Right lobe of liver (tissue), 6 donors: ENCODE data around the gene KDM4C. TPM values are rescaled to one million over a fixed set of nuclear protein-coding genes. Genes with fewer than 3 reads are reported as not detected.

ENCODE experiments used
- ATAC-seq, 4 donors: fragments of 200-7000 bp; cut with Tn5 transposase; one replicate each; pipeline ENCODE4 v1.9.1; 2020; ENCODE audit warnings: mild to moderate bottlenecking in 4 of 4, moderate library complexity in 4 of 4
- DNase-seq, 3 donors: peaks; one replicate each; pipeline ENCODE4 v3.0.0-alpha.2; 2020
- H3K27ac ChIP-seq, 3 donors: fragments of 200-600 bp; one replicate each; pipeline ENCODE4 v1.8.0; 2022
- H3K27me3 ChIP-seq, 2 donors: fragments of 200-600 bp; one replicate each; pipeline ENCODE4 v1.8.0; 2022
- H3K36me3 ChIP-seq, 4 donors: fragments of 200-600 bp; sonication (generic) in 1 of 4; one replicate each; pipeline versions ENCODE4 v1.5.1 to v1.8.0; 2017 to 2022; ENCODE audit warnings: control low read depth in 1 of 4
- H3K4me1 ChIP-seq, 4 donors: fragments of 200-600 bp; sonication (generic) in 1 of 4; one replicate each; pipeline versions ENCODE4 v1.5.1 to v1.8.0; 2017 to 2022; ENCODE audit warnings: control low read depth in 1 of 4
- H3K4me3 ChIP-seq, 3 donors: fragments of 200-600 bp; one replicate each; pipeline ENCODE4 v1.8.0; 2022
- H3K9me3 ChIP-seq, 4 donors: fragments of 200-600 bp; sonication (generic) in 1 of 4; one replicate each; pipeline versions ENCODE4 v1.5.1 to v1.8.0; 2017 to 2022; ENCODE audit warnings: control low read depth in 1 of 4
- POLR2A ChIP-seq: fragments of 450-650 bp; IDR thresholded peaks from one replicate; pipeline ENCODE4 v1.6.1; 2017; ENCODE audit warnings: antibody characterized with exemption, mild to moderate bottlenecking
- WGBS: methylation state at CpG from one replicate; pipeline ENCODE4 v1.1.6; 2018; ENCODE audit warnings: low coverage, low lambda C conversion rate; ENCODE audit not compliant: insufficient coverage; ENCODE audit errors: missing lambda C conversion rate; 5-methylcytosine and 5-hydroxymethylcytosine counted together
- intact Hi-C, 2 donors: fragments of 100-400 bp; cut with DNase I; formaldehyde crosslinking; loops; one replicate each; pipeline versions ENCODE4 v1.11.2 to v1.14.1; 2022
- total RNA-seq, 6 experiments: library from RNA; depleted of rRNA in 2 of 6; stranded (reverse); fragments of >200 nt in 2 of 6; fragmentation: NEBNext Ultra II Directional in 3 of 6; extraction: Animal tissue kit (Norgen Biotek cat#: 25700) in 3 of 6; gene quantifications; one replicate each; pipeline versions ENCODE4 v1.1.0 to v1.2.4, GENCODE V29; 2016 to 2023
- TF ChIP-seq, protein P1 (sequence below), 4 donors: fragments of 200-600 bp in 3 of 4; fragments of 450-650 bp in 1 of 4; IDR thresholded peaks; one replicate each; pipeline versions ENCODE4 v1.5.1 to v1.8.0; 2016 to 2022; ENCODE audit warnings: antibody characterized with exemption in 4 of 4, mild to moderate bottlenecking in 2 of 4
- donor health status: DM: no; HTN: yes; CAD: no.
- donor health status: DM: no; HTN: no; CAD: no.
- donor health status: DM: no; HTN: no; CAD: no.
- donor health status: DM: no; HTN: yes; CAD: no.
- donor health status: DM: no; HTN: yes; CAD: no.

KDM4C gene
- total RNA-seq, 6 experiments from 2014 or later = 14.1 to 20.9 (median 15.3) TPM

DNA sequence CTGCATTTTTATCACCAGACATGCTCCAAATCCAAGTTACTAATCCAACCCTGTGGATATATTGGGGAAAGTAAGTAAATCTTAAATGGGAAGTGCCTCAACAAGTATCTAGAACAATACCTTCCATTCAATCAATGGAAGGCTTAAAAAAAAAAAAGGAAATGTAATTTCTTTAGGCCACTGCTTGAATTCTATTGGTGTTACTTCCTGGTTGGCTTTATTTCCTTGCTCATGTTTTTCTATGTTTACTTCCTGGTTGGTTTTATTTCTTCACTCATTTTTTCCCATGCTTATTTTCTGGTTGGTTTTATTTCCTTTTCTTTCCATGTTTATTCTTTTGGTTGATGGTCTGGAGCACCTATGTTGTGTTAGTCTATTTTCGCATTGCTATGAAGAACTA is 363.9 kb downstream of the KDM4C start:
- WGBS = 91% methylated on average over 1 of the region's 1 CpG
- no peaks in the 10 kb centered on the region for H3K27me3 ChIP-seq
- H3K36me3 ChIP-seq = peaks cover 0 to 2% (median 0%) of the 10 kb centered on the region in 4 donors
- TF ChIP-seq, protein P1, sequence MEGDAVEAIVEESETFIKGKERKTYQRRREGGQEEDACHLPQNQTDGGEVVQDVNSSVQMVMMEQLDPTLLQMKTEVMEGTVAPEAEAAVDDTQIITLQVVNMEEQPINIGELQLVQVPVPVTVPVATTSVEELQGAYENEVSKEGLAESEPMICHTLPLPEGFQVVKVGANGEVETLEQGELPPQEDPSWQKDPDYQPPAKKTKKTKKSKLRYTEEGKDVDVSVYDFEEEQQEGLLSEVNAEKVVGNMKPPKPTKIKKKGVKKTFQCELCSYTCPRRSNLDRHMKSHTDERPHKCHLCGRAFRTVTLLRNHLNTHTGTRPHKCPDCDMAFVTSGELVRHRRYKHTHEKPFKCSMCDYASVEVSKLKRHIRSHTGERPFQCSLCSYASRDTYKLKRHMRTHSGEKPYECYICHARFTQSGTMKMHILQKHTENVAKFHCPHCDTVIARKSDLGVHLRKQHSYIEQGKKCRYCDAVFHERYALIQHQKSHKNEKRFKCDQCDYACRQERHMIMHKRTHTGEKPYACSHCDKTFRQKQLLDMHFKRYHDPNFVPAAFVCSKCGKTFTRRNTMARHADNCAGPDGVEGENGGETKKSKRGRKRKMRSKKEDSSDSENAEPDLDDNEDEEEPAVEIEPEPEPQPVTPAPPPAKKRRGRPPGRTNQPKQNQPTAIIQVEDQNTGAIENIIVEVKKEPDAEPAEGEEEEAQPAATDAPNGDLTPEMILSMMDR (IDR thresholded peaks at IDR 0.05) = no peak
- H3K27ac ChIP-seq = no peak overlapping the region
- no peaks in the 10 kb centered on the region for H3K4me1 ChIP-seq
- no peaks in the 10 kb centered on the region for H3K9me3 ChIP-seq
- DNase-seq = no peak
- intact Hi-C loops = no loop called here
- peak in 1 of 4 donors; percentile 34 for ATAC-seq
- no peak overlapping the region for H3K4me3 ChIP-seq

GRCh38 chr9:7123743-7124142 is 366.0 kb downstream of the KDM4C start:
- ATAC-seq = no peak
- WGBS = 100% methylated on average over 1 of the region's 4 CpGs

DNA sequence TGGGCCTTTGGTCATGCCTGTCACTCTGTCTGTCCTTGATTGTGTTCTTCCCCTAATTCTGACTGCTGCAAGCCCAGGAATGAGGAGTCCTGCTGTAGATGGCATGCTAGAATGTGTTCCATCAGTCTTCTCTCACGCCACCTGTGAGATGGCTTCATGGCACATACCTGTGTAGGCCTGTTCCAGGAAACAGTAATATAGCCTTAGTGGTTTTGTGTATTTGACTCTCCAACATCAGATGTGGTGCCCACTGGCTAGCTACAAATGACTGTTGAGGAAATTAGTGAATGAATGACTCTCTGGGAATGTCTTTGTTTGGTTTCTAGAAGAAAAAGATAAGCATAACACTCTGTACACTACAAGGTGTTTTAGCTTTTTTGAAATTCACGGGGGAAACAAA is 367.5 kb downstream of the KDM4C start:
- Histone ChIP-seq H3K4me1 (no peaks in the 10 kb centered on the region), H3K9me3 (no peaks in the 10 kb centered on the region), H3K27me3 (no peaks in the 10 kb centered on the region), H3K4me3 (no peak overlapping the region), H3K36me3 (peaks cover 0 to 10% (median 1%) of the 10 kb centered on the region in 4 donors), H3K27ac (no peak overlapping the region)
- 93% methylated on average over 2 of the region's 2 CpGs for WGBS
- ATAC-seq (no peak), DNase-seq (no peak)
- TF ChIP-seq, protein P1 (IDR thresholded peaks at IDR 0.05) = no peak
- TF ChIP-seq POLR2A = no peak
- intact Hi-C loops = no loop called here

More at GRCh38 chr9:7123743-7124142, 366.0 kb downstream of the KDM4C start:
- TF ChIP-seq, protein P1 (IDR thresholded peaks at IDR 0.05) = no peak
- no peak for TF ChIP-seq POLR2A
- H3K4me3 ChIP-seq = no peak overlapping the region
- H3K9me3 ChIP-seq = no peaks in the 10 kb centered on the region
- no peak for DNase-seq
- H3K27ac ChIP-seq = no peak overlapping the region
- peaks cover 0 to 5% (median 1%) of the 10 kb centered on the region in 4 donors for H3K36me3 ChIP-seq
- H3K27me3 ChIP-seq = no peaks in the 10 kb centered on the region
- no peaks in the 10 kb centered on the region for H3K4me1 ChIP-seq
- intact Hi-C loops = no loop called here

GRCh38 chr9:7129391-7129790 is 371.6 kb downstream of the KDM4C start:
- 58% methylated on average over 2 of the region's 2 CpGs for WGBS
- ATAC-seq = no peak
- intact Hi-C loops = no loop called here
- Histone ChIP-seq H3K27ac (no peak overlapping the region), H3K9me3 (no peaks in the 10 kb centered on the region), H3K4me1 (no peaks in the 10 kb centered on the region), H3K4me3 (no peak overlapping the region), H3K36me3 (peaks cover 0 to 10% (median under 1%) of the 10 kb centered on the region in 4 donors), H3K27me3 (no peaks in the 10 kb centered on the region)
- no peak for TF ChIP-seq POLR2A
- TF ChIP-seq, protein P1 (IDR thresholded peaks at IDR 0.05) = no peak
- no peak for DNase-seq
